GM20431 (cell line): ENCODE data around the gene UBE2J1.
"Not testable (repeated sequence)": the region's sequence is repeated elsewhere in the genome, so short reads cannot be mapped to it uniquely, and the experiment has no call there.

Source experiments
- in situ Hi-C: fragments of 300-500 bp; cut with MseI, MboI; formaldehyde crosslinking; loops from one replicate; pipeline ENCODE4 v1.15.0; 2020; ENCODE audit warnings: low sequenced_read_pairs; ENCODE audit not compliant: unreplicated experiment

UBE2J1 gene, protein sequence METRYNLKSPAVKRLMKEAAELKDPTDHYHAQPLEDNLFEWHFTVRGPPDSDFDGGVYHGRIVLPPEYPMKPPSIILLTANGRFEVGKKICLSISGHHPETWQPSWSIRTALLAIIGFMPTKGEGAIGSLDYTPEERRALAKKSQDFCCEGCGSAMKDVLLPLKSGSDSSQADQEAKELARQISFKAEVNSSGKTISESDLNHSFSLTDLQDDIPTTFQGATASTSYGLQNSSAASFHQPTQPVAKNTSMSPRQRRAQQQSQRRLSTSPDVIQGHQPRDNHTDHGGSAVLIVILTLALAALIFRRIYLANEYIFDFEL

DNA sequence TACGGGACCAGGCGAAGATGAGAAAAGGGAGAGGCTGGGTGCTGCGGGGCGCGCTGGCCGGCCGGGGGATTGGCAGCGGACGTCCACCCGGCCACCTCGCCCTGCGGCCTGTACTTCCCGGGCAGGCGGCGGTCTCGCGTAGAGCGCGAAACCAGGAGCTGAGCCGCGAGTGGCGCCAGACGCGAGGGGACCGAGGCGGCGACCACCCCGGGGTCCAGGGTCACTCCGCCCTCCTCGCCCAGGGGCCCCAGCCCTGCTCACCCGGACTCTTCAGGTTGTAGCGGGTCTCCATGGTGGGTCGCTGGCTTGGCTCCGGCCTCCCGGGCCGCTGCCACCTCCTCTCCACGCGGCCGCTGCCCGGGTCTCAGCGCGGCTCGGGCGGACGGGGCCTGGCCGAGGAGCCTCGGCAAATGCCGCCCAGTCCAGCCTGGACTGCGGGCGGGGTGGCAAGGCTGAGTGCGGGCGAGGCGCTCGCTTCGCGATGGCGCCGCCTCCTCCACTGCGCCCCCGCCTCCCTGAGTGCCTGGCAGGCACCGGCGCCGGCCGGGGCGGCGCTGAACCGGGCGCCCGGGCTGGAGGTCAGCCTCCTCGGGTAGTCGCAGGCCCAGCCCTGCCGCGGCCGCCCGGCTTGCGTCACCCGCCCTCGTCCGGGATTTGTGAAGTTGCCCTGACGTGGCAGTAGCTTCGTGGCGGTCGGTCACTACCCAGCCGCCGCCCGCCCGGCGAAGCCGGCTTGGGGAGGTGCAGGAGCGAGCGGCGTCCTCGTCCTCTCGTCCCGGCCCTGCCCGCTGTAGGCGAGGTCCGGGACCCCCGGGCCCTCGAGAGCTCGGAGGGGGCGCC is at the start of gene UBE2J1:
UBE2J1 (minus strand) TSS at position 445 of the 840 bp plus-strand sequence; CDS start at position 292, 153 bp downstream.
- in situ Hi-C loops = no loop called here

DNA sequence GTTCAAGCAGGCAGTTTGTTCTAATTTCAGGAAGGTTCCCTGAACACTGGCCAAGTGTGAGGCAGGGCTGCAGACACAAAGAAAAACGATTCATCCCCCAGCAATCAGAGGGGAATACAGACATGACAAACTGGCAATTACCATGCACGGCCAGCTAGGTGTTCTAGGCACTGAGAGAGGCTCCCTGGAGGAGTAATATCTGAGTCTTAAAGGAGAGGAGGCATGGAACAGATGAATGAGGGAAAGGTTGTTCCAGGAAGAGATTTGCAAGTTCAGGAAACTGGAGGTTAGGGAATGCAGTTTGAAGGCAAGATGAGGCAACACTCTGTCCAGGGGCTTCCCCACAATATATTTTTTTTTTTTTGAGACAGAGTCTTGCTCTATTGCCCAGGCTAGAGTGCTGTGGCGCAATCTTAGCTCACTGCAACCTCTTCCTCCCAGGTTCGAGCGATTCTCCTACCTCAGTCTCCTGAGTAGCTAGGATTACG is 48.4 kb upstream of the UBE2J1 start:
- in situ Hi-C loops = no loop called here

DNA sequence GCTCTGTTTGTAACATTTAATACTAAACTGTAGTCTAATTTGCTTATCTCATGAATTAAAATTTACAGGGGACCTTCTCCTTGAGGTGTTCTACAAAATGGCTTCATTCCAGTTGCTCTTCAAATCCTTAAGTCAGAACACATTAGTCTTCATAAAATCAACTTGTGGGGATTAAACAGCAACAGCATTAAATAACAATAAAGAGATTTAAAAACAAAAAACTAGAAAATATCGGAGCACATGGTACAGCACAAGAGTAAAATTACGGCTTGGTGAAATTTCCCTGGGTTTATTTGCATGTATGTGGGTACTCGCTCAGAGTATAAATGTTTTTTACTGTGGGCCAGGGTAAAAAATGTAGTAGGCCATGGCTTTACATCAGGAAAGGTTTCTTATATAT is 47.5 kb upstream of the UBE2J1 start:
- in situ Hi-C loops = no loop called here

DNA sequence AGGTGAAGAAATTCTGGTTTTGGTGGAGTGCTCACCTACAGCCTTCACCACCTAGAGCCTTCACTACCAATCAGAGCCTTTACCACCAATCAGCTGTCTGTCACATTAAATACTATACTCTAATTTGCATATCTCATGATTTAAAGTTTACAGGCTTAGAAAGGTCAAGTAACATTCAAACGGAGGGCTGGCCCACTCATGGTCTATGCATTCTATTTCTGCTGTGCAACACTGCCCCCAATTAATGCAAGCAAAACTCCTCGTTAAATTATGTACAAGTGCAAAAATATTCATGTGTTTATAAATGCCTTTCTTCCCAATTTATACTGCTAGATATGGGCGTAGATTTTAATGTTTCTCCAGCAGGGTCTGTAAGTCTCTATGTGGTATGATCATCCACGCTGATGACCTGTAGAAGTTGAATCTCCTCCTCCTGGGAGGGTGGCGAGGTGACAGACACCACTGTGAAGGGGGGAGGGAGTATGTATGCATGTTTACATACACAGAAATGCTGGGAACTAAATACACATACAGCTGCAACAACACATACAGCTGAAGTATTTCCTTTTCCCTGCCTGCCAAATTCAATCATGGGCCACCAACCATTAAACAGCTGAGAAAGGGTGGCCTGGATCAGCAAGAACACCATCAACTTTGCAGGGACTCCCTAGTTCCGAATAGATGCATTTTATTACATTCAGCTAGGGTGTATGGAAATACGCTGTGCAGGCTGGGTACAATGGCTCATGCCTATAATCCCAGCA is 46.4 kb upstream of the UBE2J1 start:
- in situ Hi-C loops = no loop called here

DNA sequence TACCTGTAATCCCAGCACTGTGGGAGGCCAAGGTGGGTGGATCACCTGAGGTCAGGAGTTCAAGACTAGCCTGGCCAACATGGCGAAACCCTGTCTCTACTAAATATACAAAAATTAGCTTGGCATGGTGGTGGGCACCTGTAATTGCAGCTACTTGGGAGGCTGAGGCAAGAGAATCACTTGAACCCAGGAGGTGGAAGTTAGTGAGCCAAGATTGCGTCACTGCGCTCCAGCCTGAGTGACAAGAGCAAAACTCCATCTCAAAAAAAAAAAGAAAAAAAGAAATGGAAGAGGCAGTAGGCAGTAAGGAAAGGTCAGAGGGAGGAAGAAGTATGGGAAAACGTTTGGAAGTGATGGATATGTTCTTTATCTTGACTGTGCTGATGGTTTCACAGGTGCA is 45.4 kb upstream of the UBE2J1 start:
- in situ Hi-C loops = not testable (repeated sequence)

DNA sequence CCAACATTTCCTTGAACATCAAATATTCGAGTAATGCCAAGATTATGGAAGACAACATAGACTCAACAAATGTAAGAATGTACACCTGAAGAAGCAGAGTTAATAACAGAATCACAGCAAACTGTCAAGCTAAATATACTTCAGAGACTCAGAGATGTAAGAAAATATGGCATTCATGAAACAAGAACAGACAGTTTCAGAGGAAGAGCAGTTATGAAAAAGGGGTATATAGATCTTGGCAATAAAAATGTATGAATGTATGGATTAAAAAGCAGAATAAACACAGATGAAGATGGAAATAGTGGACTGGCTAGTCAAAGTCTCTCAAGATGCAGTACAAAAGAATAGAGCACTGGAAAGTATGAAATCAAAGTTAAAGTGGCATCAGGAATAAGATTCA is 41.1 kb upstream of the UBE2J1 start:
- in situ Hi-C loops = no loop called here

DNA sequence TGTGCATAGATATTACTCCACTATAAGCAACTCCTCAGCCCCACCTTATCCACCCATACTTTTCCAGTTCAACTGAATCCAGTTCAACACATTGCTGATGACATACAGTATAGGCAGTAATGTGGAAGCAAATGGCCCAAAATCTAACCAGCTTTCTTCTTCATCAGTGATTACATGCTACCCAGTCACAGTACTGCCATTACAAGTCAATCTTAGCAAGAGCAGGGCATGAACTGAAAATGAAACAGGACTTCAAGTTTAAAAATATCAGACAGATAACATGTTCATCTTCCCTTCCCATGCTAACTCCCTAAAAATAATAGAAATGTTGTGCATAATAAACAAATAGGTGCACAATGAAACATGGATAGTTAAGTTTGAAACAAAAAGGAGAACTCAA is 40.3 kb upstream of the UBE2J1 start:
- in situ Hi-C loops = no loop called here

DNA sequence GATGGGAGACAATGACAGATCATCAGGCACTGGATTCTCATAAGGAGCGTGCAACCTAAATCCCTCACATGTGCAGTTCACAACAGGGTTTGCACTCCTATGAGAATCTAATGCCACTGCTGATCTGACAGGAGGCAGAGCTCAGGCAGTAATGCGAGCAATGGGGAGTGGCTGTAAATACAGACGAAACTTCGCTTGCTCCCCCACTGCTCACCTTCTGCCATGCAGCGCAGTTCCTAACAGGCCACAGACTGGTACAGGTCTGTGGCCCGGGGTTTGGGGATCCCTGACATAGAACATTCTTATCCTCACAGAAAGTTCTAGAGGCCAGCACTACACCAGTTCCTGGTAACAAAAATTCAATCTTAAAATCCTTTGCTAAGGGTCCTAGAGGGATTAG is 36.3 kb upstream of the UBE2J1 start:
- in situ Hi-C loops = no loop called here

DNA sequence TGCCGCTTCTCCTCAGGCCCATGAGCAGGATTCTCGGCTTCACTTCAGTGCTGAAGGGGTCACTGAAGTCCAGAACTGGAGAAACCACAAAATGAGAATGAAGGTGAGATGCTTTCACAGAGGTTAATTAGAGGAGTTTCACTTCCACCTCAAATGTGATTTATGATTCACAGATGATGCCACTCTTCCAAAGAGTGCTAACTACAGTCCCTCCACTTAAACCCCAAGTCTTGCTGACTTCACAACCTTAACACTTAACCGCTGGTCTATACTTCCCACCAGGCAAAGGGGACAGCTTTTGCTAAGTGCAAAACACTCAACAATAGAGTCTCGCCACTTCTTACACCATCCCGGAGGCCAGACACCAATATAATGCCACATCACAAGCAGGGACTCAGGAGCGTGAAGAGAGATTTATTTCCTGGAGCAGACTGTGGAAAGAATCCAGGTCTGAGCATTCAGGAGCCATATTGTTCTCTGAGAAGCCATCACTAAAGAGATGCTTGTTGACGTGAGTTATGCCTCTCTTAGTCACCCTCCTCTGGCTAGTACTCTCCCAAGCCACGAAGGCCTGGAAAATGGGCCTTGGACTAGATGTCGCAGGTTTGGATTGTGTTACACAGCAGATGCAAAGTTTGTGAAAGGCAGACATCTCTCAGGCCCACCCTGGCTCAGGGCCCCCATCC is 35.1 kb upstream of the UBE2J1 start:
- in situ Hi-C loops = no loop called here

DNA sequence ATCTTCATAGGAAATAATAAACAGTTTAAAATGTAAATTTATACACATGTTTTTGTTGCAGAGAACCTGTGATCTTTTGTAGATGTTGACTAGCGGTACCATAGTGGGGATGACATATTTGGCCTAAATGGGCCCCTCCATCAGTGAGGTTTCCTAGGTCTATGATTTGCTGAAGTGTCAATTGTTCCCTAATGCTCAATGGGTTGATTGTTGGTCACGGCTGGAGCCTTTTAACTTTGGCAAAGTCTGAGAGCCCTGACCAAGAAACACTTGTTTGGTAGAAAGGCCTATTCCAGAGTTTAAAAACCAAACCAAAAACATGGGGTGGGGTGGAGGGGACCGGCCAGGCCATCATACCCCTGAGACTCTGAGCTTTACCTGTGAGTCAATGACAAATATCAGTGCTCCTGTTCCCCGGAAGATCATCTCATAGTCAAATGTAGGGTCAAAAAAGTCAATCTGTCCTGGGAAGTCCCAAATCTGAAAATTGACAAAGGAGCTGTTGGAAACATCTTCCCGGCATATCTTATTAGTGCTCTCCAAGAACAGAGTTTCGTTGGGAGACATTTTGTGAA is 34.5 kb upstream of the UBE2J1 start:
- in situ Hi-C loops = no loop called here

DNA sequence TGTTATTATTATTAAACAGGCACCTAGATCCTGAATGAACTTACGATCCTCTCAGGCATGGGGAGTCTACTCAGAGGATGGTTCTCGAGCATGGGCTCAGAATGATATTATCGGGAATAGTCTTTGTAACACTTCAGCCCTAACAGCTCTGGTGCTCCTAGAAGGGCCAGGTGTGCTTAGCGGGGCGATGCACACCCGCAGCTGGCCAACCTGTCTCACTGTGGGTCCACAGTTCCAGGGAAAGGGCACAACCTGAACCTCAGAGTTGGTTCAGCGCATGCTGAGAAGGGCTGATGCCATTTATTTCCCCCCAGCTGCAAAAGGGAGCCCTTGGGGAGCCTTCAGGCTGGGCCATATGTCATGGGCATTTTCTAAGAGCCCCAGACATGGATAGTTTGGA is 33.3 kb upstream of the UBE2J1 start:
- in situ Hi-C loops = no loop called here

DNA sequence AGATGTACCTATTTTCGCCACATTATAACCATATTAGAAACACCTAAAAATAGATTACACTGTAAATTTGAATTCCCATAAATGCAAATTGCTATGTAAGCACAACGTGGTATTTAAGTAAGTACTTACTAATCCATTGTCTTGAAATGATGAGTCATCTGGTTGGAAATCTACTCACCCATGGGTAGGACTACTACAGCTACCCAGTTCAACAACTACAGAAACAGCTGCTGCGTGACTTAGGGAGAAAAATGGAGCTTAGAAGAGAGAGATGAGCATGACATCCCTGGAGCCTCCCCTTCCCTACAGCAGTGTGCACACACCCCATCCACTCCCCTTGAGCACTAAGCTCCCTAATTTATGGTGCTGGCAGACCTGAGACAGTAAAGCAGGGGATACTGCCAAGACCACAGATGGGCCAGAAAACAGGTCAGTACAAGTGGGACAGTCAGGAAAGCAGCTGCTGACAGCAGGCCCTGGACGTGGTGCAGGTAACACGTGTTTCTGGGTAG is 32.7 kb upstream of the UBE2J1 start:
- in situ Hi-C loops = no loop called here

DNA sequence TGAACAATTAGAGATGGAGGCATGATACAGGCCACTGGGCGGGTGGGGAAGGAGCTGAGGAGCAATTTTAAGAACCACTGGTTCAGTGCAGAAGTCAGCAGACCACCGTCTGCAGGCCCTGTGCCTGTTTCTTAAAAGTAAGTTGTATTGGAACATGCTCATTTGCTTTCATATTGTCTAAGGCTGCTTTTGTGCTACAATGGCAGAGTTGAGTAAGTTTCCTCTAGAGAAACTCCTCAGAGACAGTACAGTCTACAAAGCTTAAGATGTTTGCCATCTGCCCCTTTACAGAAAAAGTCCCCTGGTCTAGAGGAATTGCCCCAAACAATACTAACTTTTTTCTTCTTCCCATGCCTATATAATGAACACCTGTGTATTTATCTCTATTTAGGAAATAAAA is 28.5 kb upstream of the UBE2J1 start:
- in situ Hi-C loops = no loop called here

DNA sequence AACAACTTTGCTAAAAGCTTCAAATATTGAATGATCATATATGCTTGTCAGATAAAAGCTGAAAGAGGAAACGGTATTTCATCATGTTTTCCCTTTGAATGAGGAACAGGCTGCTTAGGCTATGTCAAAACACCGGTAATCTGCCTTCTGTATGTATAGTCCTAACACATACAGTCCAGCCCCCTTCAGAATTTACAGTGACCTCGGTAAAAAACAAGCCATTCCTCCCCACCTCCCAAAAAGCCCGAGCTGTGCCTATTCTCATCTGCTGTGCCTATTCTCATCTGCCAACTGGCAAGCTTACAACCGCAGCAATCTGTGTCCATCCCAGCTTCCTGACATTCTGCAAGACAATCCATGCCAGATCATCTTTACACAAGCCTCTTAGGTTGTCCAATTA is 26.8 kb upstream of the UBE2J1 start:
- in situ Hi-C loops = no loop called here

DNA sequence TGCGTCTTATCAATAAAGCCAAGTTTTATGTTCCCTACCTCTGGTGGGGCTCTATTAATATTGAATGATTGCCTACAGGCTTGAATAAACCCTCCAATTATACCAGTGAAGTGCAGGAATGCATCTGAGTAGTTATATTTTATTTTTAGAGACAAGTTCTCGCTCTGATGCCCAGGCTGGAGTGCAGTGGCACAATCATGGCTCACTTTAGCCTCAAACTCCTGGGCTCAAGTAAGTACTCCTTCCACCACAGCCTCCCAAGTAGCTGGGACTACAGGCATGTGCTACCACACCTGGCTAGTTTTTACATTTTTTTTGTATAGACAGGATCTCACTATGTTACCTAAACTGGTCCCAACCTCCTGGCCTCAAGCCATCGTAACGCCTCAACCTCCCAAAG is 26.1 kb upstream of the UBE2J1 start:
- in situ Hi-C loops = no loop called here

DNA sequence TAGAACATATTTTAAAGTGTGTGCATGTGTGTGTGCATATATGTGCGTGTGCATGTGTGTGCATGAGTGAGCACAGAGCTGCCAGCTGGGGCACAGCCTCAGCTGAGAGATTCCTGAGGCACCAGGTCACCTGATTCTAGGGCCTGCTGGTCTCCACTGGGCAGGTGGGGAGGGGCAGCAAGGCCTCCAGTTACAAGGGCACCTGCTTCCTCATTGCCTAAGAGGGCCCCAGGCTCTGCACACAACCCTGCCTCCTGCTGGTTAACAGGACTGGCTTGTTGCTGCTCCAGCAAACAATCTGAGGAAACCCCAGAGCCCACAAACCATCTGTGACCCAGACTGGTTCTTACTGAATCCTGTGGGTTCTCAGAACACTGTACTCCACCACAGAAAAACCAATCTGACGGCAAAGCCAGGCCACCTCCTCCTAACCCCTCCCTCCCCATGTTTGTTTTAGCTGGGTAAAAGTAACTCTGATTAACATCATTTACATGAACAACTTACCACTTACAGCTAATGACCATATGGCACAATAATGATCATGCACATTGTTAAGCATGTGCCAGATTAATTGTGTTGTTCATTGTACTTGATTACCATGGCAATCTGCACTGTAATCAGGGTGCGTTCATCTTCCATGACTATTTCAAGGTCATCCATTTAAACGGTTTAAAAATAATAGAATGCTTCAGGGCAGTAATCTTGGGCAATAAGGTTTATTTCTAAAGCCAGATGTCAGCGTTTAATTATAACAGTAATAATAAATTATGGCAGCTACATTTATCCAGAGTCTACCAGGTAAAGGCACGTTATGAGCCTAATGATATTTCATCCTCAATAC is 23.1 kb upstream of the UBE2J1 start:
- in situ Hi-C loops = no loop called here

DNA sequence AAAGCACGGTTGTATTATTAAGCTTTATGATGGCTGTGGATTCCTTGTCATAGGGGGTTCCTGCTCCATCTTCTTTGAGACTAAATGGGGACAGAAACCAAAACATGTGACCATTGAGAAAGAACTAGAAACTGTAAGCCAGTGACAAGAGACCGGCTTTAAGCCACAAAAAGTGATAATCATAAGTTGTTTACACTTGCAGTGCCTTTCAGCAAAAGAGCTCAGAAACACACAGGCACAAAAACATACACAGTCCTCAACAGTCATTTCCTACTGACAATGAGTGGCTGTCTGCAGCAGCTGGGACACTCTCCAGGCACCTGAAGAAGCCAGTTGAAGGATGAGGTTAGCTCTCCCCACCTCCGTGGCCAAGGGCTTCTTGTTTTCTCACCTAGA is 20.0 kb upstream of the UBE2J1 start:
- in situ Hi-C loops = no loop called here

DNA sequence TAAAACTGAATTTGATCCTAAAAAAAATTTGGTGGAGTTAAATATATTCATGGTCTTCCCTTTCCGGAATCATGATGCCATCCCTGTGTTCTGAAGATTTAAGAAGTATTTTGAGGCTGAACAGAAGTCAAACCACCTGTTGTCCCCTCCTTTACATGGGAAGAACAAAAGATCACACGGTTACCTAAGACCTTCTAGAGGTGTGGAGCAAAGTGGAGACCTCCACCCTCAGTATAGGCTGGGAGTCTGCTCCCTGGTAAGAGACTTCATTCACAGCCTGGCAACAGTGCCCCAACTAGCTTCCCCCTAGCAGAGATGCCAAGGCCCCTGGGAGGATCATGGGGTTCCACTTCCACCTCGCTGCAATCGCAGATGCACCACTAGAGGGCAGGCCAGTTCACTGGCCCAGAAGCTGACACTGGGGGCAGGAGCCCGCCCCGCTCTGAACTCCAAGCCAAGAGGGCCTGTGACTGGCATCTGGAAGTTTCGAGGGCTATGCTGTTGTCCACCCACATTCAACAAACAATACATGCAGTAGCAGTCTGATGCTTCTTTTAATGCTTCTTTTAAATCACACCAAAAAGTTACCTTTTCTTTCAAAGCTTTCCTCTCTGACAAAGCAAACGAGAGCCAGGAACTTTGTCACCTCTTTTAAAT is 19.5 kb upstream of the UBE2J1 start:
- in situ Hi-C loops = no loop called here
